Activated T-helper 2 cell treated with anti-CD3 and anti-CD28 coated beads, Interferon-gamma antibody, Interleukin-2, Interleukin-4, amounts not matched to agents 10 μg/mL and 5 μg/mL and 100 μg/mL, durations not matched to agents 14 hours and 24 hours and 36 hours (primary cell): ENCODE results near the gene MCF2L. TPM values are rescaled to one million over a fixed set of nuclear protein-coding genes. Genes with fewer than 3 reads are reported as not detected.

Source experiments
- DNase-seq: peaks from one replicate; pipeline ENCODE4 v3.0.0; 2021; ENCODE audit warnings: low spot score
- H3K27ac Mint-ChIP-seq: one replicate; pipeline ENCODE4 v1.8.0; 2021; ENCODE audit warnings: mixed read lengths
- H3K27me3 Mint-ChIP-seq: one replicate; pipeline ENCODE4 v1.8.0; 2021; ENCODE audit warnings: low read depth, mixed read lengths
- H3K36me3 Mint-ChIP-seq: one replicate; pipeline ENCODE4 v1.8.0; 2021; ENCODE audit warnings: low read depth, mixed read lengths
- H3K4me1 Mint-ChIP-seq: one replicate; pipeline ENCODE4 v1.8.0; 2021; ENCODE audit warnings: low read depth, mixed read lengths
- H3K4me3 Mint-ChIP-seq: one replicate; pipeline ENCODE4 v1.8.0; 2021; ENCODE audit warnings: low read depth, mild to moderate bottlenecking, moderate library complexity, mixed read lengths
- H3K9me3 Mint-ChIP-seq: one replicate; pipeline ENCODE4 v1.8.0; 2021; ENCODE audit warnings: mixed read lengths
- intact Hi-C: fragments of 100-400 bp; cut with micrococcal nuclease; formaldehyde crosslinking; loops from one replicate; pipeline ENCODE4 v1.15.1; 2023
- total RNA-seq: library from RNA; stranded (reverse); gene quantifications from 2 replicates; pipeline ENCODE4 v1.2.3, GENCODE V29; 2022

Gene MCF2L
- total RNA-seq, 1 donor from 2014 or later = 0.23 TPM

- no peaks in the 10 kb centered on the region for H3K9me3 Mint-ChIP-seq
- no peaks in the 10 kb centered on the region for H3K4me1 Mint-ChIP-seq
These were observed 14.6 kb downstream of the MCF2L start for GRCh38 chr13:112983428-112984196.

GRCh38 chr13:112984501-112984900 is 15.5 kb downstream of the MCF2L start:
- Mint-ChIP-seq H3K9me3 (no peaks in the 10 kb centered on the region), H3K4me1 (no peaks in the 10 kb centered on the region), H3K4me3 (no peak overlapping the region), H3K27ac (no peak overlapping the region), H3K27me3 (no peaks in the 10 kb centered on the region), H3K36me3 (no peaks in the 10 kb centered on the region)
- DNase-seq = no peak
- intact Hi-C loops = no loop called here

More at GRCh38 chr13:112983428-112984196, 14.6 kb downstream of the MCF2L start:
- Mint-ChIP-seq H3K27me3 (no peaks in the 10 kb centered on the region), H3K36me3 (no peaks in the 10 kb centered on the region), H3K27ac (no peak overlapping the region), H3K4me3 (no peak overlapping the region)
- intact Hi-C loops = no loop called here
- DNase-seq = no peak

- intact Hi-C loops = no loop called here
- H3K36me3 Mint-ChIP-seq = no peaks in the 10 kb centered on the region
- H3K4me3 Mint-ChIP-seq = no peak overlapping the region
- H3K27ac Mint-ChIP-seq = no peak overlapping the region
- no peaks in the 10 kb centered on the region for H3K4me1 Mint-ChIP-seq
- no peaks in the 10 kb centered on the region for H3K27me3 Mint-ChIP-seq
- DNase-seq = no peak
- no peaks in the 10 kb centered on the region for H3K9me3 Mint-ChIP-seq
These were observed 16.2 kb downstream of the MCF2L start for GRCh38 chr13:112984954-112985802.

DNA sequence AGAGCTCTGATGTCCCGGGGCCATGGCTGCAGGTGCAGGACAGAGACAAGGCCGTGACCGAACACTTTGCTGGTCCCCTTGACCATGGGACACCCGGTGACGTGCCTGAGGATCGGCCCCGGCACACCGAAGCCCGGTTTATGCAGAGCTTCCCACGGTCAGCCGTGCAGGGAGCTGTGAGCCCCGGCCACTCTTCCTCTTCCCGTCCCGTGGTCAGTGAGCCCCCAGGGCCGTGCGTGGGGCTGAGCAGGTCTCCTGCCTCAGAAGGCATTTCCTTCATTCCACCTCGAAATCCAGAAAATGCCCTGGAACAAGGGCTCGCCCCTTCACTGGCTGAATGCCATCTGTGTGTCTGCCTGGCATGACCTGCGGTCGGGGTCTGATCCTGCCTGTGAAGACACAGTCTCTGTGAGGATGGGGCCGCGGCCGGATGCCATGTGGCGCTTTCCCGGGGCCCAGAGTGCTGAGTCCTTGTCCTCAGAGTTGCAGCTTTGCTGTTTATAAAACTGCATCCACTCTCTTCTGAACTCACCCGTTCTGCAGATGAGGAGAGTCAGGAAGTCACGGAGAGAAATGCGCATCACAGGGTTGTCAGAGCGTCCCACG is 16.9 kb downstream of the MCF2L start:
- no peak for DNase-seq
- intact Hi-C loops = no loop called here
- H3K9me3 Mint-ChIP-seq = no peaks in the 10 kb centered on the region
- no peaks in the 10 kb centered on the region for H3K4me1 Mint-ChIP-seq
- no peak overlapping the region for H3K27ac Mint-ChIP-seq
- H3K4me3 Mint-ChIP-seq = no peak overlapping the region
- no peaks in the 10 kb centered on the region for H3K36me3 Mint-ChIP-seq
- H3K27me3 Mint-ChIP-seq = no peaks in the 10 kb centered on the region

DNA sequence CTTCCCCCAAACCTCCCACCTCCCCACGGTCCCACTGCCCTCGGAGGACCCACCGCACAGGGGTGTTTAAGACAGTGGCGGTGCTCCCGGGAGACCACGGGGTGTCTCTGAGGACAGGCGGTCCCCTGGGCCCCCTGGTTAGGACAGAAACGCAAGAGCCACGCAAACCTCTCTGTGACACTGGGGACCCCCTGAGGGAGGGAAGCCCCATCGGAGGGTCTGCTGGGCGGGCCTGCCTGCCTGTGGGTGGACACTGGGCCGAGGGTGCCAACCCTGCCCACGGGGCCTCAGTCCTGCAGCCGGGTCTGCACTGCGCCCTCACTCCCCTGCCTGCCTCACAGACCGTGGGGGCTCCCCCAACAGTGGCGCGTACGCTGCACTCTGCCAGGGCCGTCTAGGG is 17.5 kb downstream of the MCF2L start:
- H3K36me3 Mint-ChIP-seq = no peaks in the 10 kb centered on the region
- no peak for DNase-seq
- H3K27ac Mint-ChIP-seq = no peak overlapping the region
- H3K4me3 Mint-ChIP-seq = no peak overlapping the region
- H3K4me1 Mint-ChIP-seq = no peaks in the 10 kb centered on the region
- intact Hi-C loops = no loop called here
- no peaks in the 10 kb centered on the region for H3K27me3 Mint-ChIP-seq
- H3K9me3 Mint-ChIP-seq = no peaks in the 10 kb centered on the region

- H3K27me3 Mint-ChIP-seq = no peaks in the 10 kb centered on the region
- intact Hi-C loops = no loop called here
- H3K4me3 Mint-ChIP-seq = no peak overlapping the region
- no peak for DNase-seq
- H3K36me3 Mint-ChIP-seq = no peaks in the 10 kb centered on the region
- H3K27ac Mint-ChIP-seq = no peak overlapping the region
- no peaks in the 10 kb centered on the region for H3K4me1 Mint-ChIP-seq
- H3K9me3 Mint-ChIP-seq = no peaks in the 10 kb centered on the region
These were observed 18.1 kb downstream of the MCF2L start for GRCh38 chr13:112986946-112987681.

- H3K36me3 Mint-ChIP-seq = no peaks in the 10 kb centered on the region
- intact Hi-C loops = no loop called here
- DNase-seq = no peak
- no peaks in the 10 kb centered on the region for H3K9me3 Mint-ChIP-seq
- no peaks in the 10 kb centered on the region for H3K4me1 Mint-ChIP-seq
- no peak overlapping the region for H3K27ac Mint-ChIP-seq
- no peaks in the 10 kb centered on the region for H3K27me3 Mint-ChIP-seq
- no peak overlapping the region for H3K4me3 Mint-ChIP-seq
These were observed 18.6 kb downstream of the MCF2L start for GRCh38 chr13:112987682-112988024.

- intact Hi-C loops = no loop called here
- H3K4me3 Mint-ChIP-seq = no peak overlapping the region
These were observed 21.8 kb downstream of the MCF2L start for GRCh38 chr13:112990783-112991182.

GRCh38 chr13:112991609-112992008 is 22.6 kb downstream of the MCF2L start:
- intact Hi-C loops = no loop called here
- H3K4me1 Mint-ChIP-seq = no peaks in the 10 kb centered on the region
- no peaks in the 10 kb centered on the region for H3K27me3 Mint-ChIP-seq
- H3K27ac Mint-ChIP-seq = no peak overlapping the region
- no peak overlapping the region for H3K4me3 Mint-ChIP-seq
- DNase-seq = no peak
- no peaks in the 10 kb centered on the region for H3K9me3 Mint-ChIP-seq
- H3K36me3 Mint-ChIP-seq = no peaks in the 10 kb centered on the region

More at GRCh38 chr13:112990783-112991182, 21.8 kb downstream of the MCF2L start:
- Mint-ChIP-seq H3K9me3 (no peaks in the 10 kb centered on the region), H3K4me1 (no peaks in the 10 kb centered on the region), H3K27me3 (no peaks in the 10 kb centered on the region), H3K27ac (no peak overlapping the region), H3K36me3 (no peaks in the 10 kb centered on the region)
- no peak for DNase-seq

DNA sequence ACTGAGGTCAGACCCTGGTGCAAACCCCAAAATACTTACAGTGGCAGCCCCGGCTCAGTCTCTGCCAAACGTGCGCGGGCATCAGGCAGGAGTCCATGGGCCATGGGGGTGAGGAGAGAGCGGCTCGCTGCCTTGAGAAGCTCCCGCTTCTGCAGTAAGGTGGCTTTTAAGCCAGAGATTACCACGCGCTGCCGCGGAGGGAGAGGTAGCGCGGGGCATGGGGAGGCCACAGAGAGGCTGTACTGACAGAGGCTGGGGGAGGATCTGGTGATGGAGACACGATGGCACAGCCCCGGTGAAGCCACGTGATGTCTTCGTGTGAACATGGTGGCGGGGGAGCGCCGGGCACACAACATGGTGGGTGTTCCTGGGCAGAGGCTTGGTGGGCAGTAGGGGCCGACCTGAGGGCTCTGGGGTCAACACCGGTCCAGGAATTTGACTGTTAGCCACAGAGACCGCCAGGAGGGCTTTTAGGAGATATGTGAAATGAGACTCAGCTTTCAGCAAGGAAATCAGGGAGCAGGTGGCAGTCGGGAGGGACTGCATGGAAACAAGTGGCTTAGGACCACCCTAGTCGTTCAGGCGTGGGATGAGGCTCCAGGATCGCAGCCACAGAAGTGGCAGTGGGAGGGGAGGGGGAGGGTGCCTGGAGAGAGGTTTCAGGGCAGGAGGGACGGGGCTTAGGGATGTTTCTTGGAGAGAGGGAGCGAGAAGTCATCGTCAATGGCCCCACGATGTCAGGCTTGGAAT is 24.1 kb downstream of the MCF2L start:
- no peak overlapping the region for H3K27ac Mint-ChIP-seq
- intact Hi-C loops = no loop called here
- no peaks in the 10 kb centered on the region for H3K27me3 Mint-ChIP-seq
- H3K4me1 Mint-ChIP-seq = no peaks in the 10 kb centered on the region
- no peaks in the 10 kb centered on the region for H3K9me3 Mint-ChIP-seq
- H3K4me3 Mint-ChIP-seq = no peak overlapping the region
- no peaks in the 10 kb centered on the region for H3K36me3 Mint-ChIP-seq
- no peak for DNase-seq

GRCh38 chr13:112994084-112994780 is 25.2 kb downstream of the MCF2L start:
- DNase-seq = no peak
- Mint-ChIP-seq H3K27me3 (no peaks in the 10 kb centered on the region), H3K27ac (no peak overlapping the region), H3K36me3 (no peaks in the 10 kb centered on the region), H3K9me3 (no peaks in the 10 kb centered on the region), H3K4me3 (no peak overlapping the region), H3K4me1 (no peaks in the 10 kb centered on the region)
- intact Hi-C loops = no loop called here
